HG03139 (cell line): ENCODE results near the gene PTPN4.

Experiments
- ATAC-seq: cut with Tn5 transposase; IDR thresholded peaks from one replicate; pipeline ENCODE4 v1.9.1; 2021; ENCODE audit not compliant: unreplicated experiment

The PTPN4 gene

DNA sequence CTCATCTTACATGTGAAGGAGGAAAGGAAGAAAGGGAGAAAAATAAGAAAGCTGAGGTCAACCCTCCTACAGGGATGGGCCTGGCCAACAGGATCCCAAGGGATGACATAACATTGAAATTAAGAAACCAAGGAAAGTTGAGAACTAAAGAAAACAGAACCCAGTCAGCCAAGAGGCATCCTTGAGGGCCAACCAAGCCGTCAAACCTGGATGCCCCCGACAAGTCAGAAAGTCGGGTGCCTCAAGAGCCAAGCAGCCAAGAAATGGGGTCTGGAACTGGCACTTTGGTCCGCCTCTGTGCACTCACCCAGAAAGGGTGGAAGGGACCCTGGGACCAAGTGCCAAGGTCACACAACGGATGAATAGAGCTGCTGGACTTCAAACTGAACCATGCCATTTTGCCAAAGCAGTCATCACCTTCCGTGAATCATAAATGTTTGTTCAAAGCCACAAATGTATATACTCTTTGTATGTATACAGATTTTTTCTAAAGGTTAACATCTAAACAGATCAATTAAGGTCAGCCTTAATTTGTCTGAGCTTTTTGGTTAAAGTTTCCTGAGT, 27.0 kb upstream of the PTPN4 start:
- ATAC-seq, result no peak

DNA sequence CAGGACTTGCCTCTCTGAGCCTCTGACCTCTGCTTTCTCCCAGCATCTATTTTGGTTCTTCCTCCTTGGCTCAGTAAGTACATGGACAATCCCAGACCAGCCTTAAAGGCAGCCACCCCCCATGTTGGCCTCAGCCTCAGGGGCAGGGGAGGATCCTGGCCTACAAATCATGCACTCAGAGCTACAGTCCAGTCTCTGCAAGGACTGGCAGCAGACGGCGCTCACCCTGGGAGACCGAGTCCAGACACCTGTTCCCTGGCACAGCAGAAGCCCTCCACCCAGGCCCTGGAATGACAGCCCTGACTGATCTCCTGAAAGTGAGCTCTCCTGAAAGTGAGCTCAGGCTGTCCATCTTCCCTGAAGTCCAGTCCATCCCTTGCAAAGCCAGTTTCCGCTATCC, 25.7 kb upstream of the PTPN4 start:
- ATAC-seq, result no peak

DNA sequence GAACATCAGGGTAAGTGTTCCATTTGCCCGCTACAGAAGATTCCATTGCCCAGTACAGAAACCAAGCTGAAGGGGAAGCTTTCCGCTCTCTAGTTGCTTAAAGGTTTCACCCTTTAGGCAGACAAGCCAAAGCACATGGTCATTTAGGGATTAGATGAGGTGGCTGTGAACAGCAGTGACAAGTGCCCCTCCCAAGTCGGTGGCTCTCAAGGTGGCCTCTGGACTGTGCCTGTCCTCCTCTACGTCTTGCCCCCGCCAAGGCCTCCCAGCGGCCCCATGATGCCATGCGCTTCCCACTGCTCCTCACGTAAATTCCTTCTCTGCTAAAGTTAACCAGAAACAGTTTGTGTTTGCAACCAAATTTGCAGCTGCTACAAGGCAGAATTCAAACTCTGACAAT, 24.2 kb upstream of the PTPN4 start:
- no peak for ATAC-seq

DNA sequence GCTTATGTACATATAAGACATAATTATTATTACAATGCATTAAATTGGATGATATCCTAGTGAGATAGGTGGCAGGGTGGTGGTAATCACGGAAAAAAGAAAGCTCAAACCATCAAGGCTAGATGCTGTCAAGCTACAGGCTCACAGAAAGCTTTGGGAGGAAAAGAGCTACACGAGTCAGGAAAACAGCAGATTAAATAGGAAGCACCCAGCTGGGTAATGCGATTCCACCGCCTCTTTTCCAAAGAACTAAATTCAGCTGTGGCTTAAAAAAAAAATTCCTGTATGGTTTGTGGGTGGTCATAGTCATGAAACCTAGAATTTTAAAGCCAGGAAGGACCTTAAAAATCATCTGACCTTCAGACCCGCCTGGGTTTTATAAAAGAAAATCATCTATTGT, 23.7 kb upstream of the PTPN4 start:
- no peak for ATAC-seq

DNA sequence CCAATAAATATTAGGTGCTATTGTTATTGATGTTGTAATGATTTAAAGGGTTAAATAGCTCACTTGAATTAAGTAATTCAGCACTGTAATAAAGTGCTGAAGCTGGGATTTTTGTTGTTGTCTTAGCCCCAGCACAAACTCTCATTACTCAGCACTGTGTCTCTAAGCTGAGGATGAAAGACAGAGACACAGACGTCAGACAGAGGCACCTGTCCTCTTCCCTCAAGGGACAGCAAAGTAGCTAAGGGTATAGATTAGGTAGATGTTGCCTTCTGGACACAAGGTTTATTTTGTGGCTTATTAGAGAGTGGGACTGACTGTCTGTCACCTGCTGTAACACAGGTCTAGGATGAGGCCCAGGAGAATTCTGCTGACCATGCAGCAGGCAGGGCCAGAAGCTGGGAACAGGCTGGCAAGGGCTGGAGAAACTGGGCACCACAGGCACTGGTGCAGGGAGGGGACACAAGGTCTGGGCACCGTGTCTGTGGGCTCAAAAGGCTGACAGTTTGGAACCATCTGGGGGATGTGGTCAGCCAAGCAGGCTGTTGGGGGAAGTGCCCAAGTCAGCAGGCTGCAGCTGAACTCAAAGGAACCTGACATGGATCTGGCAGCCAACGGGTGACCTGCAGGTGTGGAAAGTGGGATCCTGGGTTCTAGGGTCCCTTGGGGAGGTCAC, 20.0 kb upstream of the PTPN4 start:
- no peak for ATAC-seq

DNA sequence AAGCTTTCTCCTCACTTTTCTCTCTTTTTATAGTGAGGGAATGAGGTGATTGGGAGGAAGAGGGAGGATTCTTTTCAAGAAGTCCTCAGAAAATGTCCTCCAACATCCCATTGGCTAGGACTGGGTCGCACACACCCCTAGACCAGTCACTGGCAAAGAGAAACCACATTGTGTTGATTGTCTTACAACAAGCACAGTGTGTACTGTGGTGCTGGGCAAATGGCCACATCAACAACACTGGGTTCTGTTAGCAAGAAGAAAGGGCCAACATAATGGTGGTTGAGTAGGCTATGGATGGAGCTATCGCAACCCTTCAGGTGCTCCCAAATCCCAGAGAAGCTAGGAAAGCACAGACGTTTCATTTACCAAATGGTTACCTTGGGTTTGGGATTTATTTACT, 18.7 kb upstream of the PTPN4 start:
- ATAC-seq, result no peak

DNA sequence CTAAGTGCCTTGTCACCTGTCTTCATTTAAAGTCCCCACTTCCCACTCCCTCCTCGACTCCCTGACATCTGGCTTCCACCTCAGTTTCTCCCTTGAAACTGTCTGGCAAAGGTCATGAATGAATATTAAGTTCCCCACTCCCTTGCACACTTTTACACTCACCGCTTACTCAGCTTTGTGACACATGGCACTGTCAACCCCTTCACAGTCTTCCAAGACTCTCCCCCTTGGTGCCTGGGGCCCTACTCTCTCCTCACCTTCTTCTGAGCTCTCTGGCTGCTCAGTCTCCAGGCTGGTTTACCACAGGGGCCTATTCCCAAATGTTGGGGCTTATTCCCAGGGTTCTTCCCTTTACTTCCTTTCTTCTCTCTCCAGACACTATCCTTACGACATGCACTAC, 17.9 kb upstream of the PTPN4 start:
- ATAC-seq, result no peak

DNA sequence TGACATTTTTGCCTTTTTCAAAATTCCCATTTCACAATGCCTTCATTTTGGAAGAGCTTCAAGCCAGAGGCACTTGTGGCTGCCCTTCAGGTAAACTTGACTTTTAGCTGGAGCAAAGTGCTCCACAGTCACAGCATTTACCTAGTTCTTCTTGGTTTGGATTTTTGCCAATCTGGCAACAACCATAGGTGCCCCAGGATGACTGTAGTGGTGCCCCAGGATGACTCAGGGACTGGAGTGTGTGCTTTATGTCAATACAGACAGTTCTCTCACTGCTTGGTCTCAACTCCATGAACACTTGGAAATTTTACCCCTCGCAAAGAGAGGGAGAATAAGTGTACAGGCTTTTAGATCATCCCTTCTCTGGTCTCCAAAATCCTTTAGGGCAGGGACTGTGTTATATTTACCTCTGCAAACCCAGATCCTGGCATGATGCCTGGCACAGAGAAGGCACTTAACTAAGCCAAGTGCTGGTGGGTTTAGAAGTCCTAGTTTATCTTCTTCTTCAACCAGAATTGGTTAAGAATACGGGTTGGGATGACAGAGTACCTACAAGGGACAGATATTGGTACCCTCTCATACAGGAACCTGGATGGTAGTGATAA, 15.3 kb upstream of the PTPN4 start:
- no peak for ATAC-seq

DNA sequence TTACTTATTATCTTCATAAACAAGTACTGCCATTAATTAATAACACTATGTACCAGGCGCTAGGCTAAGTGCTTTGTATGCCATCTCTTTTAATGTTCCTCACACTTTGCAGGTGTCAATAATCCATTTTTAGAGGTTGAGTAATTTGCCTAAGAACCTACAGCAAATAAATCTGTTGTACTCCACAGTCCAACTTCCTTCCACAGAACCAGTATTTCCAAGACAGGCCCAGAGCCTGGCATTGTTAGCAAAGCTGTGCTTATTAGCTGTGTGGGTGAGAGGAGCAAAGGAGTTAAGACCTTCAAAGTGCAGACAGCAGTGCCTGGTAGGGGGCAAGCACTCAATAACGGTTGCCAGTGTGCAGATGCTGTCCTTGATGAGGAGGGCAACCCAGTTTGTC, 14.2 kb upstream of the PTPN4 start:
- ATAC-seq, result no peak

DNA sequence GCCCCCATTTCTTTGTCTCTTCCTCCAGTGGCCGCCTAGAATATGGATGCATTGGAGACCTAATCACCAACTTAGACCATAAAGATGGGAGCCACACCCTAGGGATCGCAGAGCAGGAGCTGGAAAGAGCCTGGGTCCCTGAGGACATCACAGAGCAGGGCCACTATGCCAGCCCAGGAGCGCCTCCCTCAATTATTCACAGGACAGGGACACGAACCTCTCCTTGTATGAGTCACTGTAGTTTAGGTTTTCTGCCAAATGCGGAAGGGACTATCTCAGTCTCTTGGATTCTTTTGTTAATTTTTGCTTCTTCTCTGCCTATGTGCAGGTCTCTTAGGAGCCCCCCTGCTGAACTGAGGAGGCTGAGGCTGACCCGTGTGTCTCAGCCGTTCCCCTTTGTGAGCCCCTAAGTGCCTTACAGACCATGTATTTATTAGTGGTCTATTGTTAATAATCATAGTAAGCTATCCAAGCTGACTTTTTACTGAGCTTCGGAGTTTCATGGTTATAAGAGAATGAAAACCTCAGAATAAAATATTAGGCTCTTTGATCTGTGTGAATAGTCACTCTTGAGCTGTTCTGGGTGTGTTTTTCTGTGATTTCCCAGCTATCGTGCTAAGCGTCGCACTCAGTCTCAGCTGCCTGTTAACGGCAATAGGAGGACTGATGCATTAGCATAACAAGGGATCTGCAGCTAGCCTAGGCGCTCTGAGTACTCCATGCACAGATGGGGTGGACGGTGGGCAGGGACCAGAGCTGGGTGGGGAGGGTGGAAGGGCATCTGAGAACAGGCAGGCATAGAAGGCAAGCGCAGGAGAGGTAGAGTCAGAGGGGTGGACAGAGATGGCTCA, 12.7 kb upstream of the PTPN4 start:
- ATAC-seq, result no peak

DNA sequence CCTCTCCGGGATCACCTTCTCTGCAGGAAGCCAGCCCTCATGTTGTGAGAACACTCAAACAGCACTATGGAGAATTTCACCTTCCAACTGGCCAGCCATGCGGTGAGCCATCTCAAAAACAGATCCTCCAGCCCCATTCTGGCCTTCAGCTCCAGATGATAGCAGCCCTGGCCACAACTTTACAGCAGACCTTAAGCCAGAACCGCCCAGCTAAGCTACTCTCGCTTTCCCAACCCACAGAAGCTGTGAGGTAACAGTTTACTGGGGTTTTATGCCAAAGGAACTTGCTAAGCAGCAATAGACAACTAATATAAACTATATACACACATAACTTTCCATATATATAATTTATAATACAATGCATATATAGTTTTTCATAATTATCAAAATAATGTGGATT, 11.6 kb upstream of the PTPN4 start:
- no peak for ATAC-seq

DNA sequence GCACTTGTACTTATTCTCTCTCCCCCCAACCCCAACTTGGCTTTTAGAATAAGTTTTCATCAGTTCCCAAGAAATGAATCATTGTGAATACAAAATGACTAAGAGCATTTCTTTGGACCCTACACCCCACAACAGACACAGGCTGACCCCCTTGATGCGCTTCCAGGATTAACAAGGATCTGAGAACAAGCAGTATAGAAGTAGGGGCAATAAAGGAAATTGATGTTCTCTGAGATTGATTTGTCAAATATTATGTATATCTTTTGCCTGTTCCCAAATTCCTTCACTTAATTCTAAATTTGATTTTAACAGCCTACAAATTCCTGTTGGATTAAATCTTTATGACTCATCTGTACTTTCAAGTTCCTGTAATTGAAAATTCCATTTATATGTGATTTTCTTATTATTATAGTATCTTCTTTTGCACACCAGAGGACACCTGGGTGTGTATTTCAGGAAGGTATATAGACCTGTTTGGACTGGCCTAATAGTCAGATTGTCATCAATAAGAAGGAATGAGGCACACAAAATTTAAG, 10.2 kb upstream of the PTPN4 start:
- no peak for ATAC-seq

DNA sequence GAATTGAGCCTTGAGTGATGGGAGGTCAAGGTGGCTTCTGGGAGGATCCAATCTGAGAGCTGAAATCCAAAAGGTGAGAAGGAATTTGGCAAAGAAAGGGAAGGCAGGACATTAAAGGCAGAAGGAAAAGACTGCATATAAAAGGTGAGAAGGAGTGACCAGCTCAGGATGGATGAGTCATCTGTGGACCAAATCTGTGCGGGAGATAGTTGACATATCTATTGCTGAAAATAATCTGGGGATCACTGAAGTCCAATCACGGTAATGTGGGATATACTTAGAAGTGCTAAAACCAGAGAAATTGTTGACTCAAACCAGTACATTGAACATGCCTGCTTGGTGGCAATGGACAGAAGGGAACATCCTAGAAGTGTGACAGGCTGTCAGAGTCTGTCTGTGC, 8.0 kb upstream of the PTPN4 start:
- no peak for ATAC-seq

DNA sequence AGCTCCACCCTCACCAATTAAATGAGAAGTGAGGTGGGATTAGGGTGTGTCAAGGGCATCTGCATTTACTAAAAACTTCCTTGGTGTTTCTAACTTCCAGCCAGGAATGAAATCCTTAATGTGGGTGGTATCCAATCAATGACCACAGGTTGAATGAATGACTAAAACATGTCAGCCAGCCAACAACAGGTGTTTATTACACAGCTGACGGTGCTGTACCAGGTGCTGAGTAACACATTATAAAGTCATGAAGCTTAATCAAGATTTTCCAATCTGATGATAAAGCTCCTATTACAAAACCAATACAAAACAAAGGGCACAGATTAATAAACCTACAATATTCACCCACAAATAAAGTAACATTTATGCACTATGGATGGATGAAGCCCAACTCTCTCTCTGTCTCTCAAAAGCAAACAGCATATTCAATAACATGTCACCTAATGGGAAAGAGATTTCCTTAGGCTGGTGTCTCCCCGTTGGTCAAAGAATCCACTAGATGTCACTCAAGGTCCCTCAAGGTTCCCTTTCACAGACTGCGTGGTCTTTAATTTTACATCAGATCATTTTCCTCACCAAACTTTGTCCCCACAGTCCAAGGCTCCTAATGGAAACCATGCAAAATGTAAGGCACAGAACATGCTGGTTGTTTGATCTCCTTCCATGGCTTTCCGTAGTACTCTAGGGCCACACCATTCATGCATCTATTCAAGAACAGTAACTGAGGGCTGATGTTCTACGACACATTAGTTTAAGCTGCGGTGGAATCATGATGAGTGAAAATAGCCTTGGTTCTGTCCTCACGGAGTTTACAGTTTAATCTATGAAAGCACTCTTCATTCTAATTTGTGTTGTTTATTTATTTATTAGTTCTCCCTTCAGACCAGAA, 6.4 kb upstream of the PTPN4 start:
- no peak for ATAC-seq

DNA sequence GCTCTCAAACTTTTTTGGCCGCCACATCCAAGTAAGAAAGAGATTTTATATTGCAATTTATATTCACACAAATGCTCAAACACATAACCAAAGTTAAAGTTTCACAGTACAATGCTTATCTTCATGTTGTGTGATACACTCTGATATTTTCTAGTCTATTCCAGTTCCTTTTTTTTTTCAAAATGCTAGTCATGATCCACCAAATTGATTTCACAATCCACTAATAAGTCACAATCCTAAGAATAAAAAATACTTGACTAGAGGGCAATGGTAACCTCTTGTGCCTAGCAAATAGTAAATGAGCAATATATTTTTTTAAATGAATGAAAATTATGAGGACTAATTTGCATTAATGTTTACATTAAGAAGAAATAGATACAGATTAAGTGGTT, 5.8 kb upstream of the PTPN4 start:
- ATAC-seq, result no peak

DNA sequence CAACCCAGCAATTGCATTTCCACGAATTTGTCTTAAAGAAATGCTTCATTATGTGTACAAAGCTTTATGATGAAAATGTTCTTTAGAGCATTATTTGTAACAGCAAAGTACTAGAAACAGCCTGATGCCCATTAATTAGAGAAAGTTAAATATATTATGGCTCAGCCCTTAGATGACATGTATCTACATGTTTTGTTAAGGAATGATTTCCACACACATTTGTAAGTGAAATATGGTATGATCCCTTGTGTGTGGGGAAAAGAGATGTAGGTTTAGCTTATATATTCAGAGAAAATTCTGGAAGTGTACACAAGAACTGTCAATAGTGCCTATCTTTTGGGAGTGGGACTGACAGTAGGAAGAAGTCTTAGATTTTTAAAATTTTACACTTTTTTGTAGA, 3.8 kb upstream of the PTPN4 start:
- no peak for ATAC-seq

DNA sequence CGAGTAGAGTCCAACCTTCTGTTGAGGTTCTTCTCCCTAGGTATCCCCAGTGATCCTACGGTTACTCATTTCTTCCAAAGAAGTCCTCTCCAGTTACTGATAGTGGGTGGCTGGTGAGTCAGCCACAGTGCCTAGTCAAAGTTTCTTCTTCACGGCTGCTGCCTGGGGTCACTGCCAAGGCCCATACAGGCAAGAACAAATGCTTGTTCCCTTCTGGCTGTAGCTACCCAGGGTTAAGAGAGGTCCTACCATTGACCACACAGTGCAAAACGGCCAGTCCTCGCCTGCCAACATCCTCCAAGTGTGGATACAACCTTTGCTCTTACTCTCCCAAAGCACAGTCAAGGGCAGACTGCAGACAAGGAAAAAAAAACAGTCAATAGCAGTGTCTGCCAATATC, 2.9 kb upstream of the PTPN4 start:
- ATAC-seq, result no peak

DNA sequence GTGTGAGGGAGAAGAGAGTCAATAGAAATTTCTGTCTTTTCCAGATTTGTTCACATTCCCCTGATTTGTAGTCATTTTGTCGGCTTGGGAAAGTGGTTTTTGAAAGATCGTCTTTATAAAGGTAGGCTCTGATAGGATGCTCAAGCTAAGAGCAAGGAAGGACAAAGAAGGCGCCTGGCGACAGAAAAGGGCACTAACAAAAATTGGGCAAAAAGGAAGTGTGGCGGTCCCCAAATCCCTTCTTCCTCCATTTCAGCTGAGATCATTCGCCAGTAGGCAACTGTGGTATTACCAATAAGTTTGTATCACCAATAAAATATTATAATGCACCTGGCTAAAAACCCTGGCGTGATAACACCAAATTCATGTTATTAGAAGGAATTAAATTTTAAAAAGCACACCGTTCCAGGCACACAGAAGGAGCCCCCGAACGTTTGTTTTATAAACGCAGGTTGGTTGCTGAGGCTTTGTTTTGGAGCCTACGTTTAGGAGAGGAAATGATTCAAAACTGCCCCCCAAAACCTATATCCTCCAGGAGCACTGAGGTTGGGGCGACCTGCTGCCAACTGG, 756 bp upstream of the PTPN4 start:
- ATAC-seq, result no peak

DNA sequence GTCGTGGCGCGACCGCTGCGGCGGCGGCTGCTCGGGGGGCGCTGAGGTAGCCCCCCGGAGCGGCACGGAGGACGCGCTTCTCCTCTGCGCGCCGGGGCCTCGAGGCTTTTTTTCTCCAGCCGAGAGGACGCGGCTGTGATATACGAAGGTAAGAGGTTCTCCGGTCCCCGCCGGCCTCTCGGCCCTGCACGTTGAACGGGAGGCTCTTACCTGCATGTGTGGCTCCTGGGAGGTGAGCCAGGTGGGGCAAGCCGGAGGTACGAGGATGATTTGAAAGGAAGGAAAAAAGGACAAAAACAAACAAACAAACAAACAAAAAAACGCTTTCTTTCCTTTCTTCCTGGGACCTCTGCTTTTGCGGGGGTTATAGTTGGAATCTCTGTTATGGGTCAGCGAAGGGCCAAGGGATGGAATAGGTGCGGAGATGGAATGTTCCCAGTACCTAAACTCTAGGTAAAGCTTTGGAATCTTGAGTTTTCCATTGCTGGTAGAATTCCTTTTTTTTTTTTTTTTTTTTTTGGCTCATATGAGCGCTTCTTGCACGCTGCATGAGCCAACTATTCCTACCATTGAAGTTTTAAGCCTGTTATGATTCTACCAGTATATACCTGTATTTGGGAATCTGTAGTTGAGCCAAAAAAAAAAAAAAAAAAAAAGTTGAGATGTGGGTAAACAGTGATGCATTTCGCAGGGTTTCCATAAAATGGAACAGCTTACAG, 674 bp downstream of the PTPN4 start:
- peak; percentile 16 for ATAC-seq

DNA sequence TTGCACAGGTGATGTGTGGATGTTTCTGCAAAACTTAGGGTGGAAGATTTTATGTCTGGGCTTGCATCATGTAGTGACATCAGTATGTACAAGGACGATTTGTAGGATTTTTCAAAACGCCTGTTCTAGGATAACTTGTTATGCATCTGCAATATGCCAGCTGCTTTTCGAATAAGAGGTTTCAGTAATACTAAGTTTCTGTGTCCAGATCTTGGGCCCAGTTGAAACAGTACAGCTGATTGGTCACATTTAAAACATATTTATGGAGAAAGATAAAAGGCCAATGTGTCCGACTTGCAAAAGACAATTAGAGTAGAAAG, 1.2 kb downstream of the PTPN4 start:
- no peak for ATAC-seq
